ENCODE results near the gene DENND4A. TPM values are rescaled to one million over a fixed set of nuclear protein-coding genes. Genes with fewer than 3 reads are reported as not detected.
"Not testable (repeated sequence)": the region's sequence is repeated elsewhere in the genome, so short reads cannot be mapped to it uniquely, and the experiment has no call there.

The DENND4A gene
- total and polyA plus RNA-seq, 8 donors = 20.6 to 26.3 (median 23.7) TPM

- no peaks in the 10 kb centered on the region for H3K9me3 ChIP-seq
- DNase-seq (no peak), ATAC-seq (no peak)
- no peaks in the 10 kb centered on the region for H3K27me3 ChIP-seq
- peaks cover 0 to 11% of the 10 kb centered on the region in 2 donors for H3K36me3 ChIP-seq
- intact Hi-C loops (cut with DNase I) = no loop called here
- no peaks in the 10 kb centered on the region for H3K4me1 ChIP-seq
- TF ChIP-seq CTCF (IDR thresholded peaks at IDR 0.05) = no peak
- no peak overlapping the region for H3K27ac ChIP-seq
- no peak overlapping the region for H3K4me3 ChIP-seq
These were observed 171.3 kb downstream of the DENND4A start for GRCh38 chr15:65620833-65621232.

DNA sequence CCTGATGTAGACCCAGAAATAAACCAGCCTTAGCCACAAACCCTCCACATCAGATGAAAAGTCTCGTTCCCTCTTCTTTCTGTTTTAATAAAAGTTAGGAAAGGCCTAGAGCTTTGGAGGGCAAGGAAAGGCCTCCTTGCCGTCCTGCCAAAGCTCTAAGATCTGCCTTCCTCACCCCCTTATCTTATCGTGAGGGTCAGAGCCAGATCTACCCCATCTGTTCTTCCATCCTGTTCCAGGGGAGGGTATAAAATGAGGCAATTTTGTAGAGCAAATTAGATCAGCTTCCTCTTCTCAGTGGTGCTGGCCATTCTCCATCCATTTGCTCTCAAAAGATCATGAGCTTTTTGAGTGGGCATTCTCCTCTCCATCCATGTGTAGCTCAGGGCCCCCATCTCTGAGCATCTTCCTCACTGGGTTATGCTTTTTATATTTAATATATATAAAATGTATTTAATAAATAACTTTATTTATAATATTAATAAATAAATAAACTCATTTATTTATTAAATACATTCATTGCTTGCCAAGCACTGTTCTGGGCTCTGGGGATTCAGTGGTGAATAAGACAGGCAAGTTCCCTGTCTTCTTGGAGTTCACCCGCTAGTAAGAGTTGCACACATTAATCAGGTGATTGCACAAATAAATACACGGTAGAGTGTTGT is 172.3 kb downstream of the DENND4A start:
- no peak overlapping the region for H3K4me3 ChIP-seq
- H3K36me3 ChIP-seq = peaks cover 0 to under 1% of the 10 kb centered on the region in 2 donors
- TF ChIP-seq CTCF (IDR thresholded peaks at IDR 0.05) = no peak
- H3K27ac ChIP-seq = no peak overlapping the region
- no peaks in the 10 kb centered on the region for H3K27me3 ChIP-seq
- intact Hi-C loops (cut with DNase I) = no loop called here
- no peaks in the 10 kb centered on the region for H3K4me1 ChIP-seq
- no peaks in the 10 kb centered on the region for H3K9me3 ChIP-seq
- DNase-seq (peak in 1 of 4 donors; percentile 44), ATAC-seq (no peak)

GRCh38 chr15:65618560-65619109 is 173.5 kb downstream of the DENND4A start:
- Histone ChIP-seq H3K4me3 (no peak overlapping the region), H3K27me3 (no peaks in the 10 kb centered on the region), H3K9me3 (no peaks in the 10 kb centered on the region), H3K4me1 (no peaks in the 10 kb centered on the region), H3K27ac (no peak overlapping the region), H3K36me3 (no peaks in the 10 kb centered on the region)
- intact Hi-C loops (cut with DNase I) = no loop called here
- ATAC-seq (no peak), DNase-seq (no peak)
- TF ChIP-seq CTCF (IDR thresholded peaks at IDR 0.05) = no peak

GRCh38 chr15:65615887-65616286 is 176.2 kb downstream of the DENND4A start:
- H3K9me3 ChIP-seq; ATAC-seq; DNase-seq; H3K4me3 ChIP-seq; intact Hi-C loops (cut with DNase I); H3K36me3 ChIP-seq; H3K27ac ChIP-seq; H3K27me3 ChIP-seq: not testable (repeated sequence)
- peaks cover 6 to 21% of the 10 kb centered on the region in 2 donors for H3K4me1 ChIP-seq

DNA sequence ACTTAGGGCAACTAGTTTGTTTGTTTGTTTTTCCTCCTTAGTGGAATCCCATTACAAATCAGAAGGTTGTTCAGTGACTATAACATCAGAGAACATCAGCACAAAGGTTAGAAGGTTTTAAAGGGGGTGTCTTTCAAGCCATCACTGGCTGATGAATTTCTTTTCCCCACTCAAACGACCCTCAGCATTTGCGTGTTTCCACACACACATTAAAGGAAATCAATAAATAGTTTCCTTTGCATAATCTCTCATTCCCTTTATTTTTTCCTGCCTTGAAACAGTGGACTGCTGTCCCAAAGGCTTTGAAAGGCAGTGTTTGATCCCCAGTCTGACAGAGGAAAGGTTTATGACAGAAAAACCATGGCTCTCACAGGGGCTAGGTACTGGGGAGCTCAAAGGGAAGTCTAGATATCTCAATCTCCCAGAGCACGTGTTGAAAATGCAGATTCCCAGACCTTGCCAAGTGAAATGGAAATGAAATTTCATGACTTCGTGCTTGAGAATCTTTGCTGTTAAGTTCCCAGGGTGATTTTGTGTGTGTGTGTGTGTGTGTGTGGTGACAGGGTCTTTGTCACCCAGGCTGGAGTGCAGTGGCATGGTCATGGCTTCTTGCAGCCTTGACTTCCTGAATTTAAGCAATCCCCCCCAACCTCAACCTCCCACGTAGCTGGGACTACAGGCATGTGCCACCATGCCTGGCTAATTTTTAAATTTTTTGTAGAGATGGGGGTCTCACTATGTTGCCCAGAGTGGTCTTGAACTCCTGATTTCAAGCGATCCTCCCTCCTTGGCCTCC is 178.9 kb downstream of the DENND4A start:
- intact Hi-C loops (cut with DNase I) = no loop called here
- ATAC-seq = no peak
- TF ChIP-seq CTCF (IDR thresholded peaks at IDR 0.05) = no peak
- no peaks in the 10 kb centered on the region for H3K36me3 ChIP-seq
- no peak for DNase-seq
- no peak overlapping the region for H3K4me3 ChIP-seq
- H3K4me1 ChIP-seq = peaks cover 20 to 42% of the 10 kb centered on the region in 2 donors
- no peaks in the 10 kb centered on the region for H3K9me3 ChIP-seq
- H3K27me3 ChIP-seq = no peaks in the 10 kb centered on the region
- peak overlapping the region in 1 of 2 donors; percentile 95 for H3K27ac ChIP-seq

Measured in left lung (tissue), 10 donors.